Measurements from ENCODE around the gene TMSB4X.

The TMSB4X gene

DNA sequence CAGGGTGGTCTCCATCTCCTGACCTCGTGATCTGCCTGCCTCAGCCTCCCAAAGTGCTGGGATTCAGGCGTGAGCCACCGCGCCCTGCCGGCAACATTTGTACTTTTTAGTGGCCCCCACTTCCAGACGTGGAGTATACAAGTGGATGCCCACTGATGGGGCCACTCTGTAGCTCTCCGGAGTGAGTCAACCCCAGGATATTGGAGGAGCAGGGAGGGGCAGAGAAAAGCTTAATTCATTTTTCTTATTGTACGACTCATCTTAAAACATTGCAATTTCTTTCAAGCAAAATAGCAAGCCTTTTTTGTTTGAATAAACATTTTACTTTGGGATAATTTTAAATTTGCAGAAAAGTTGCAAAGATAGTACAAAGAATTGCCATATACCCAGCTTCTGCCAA is 34.9 kb downstream of the TMSB4X start:
- Histone ChIP-seq H3K36me3 (replicated peaks; ENCODE audit: low read depth, low read length) (no peaks in the 10 kb centered on the region), H3K9me3 (ENCODE audit: insufficient read depth, low read length) (no peaks in the 10 kb centered on the region), H3K4me1 (ENCODE audit: low read length) (peaks cover 65% of the 10 kb centered on the region), H3K4me3 (ENCODE audit: low read length) (no peak overlapping the region), H4K20me1 (ENCODE audit: insufficient read depth, low read length) (no peaks in the 10 kb centered on the region), H2AFZ (ENCODE audit: low read depth, low read length) (no peak overlapping the region), H3K27me3 (ENCODE audit: low read depth, low read length) (no peaks in the 10 kb centered on the region), H3K79me2 (ENCODE audit: low read length) (no peaks in the 10 kb centered on the region), H3K4me2 (ENCODE audit: low read length) (no peak overlapping the region), H3K9ac (ENCODE audit: low read length) (no peak overlapping the region), H3K27ac (ENCODE audit: low read length) (no peak overlapping the region)
- TF ChIP-seq CTCF (IDR thresholded peaks at IDR 0.05; ENCODE audit: low read depth, low read length) (no peak), EZH2phosphoT487 (IDR thresholded peaks at IDR 0.05; ENCODE audit: low read depth) (no peak)

GRCh38 chrX:13010546-13010945 is 35.6 kb downstream of the TMSB4X start:
- no peaks in the 10 kb centered on the region for H4K20me1 ChIP-seq (ENCODE audit: insufficient read depth, low read length)
- H3K36me3 ChIP-seq (replicated peaks; ENCODE audit: low read depth, low read length), result no peaks in the 10 kb centered on the region
- H3K9me3 ChIP-seq (ENCODE audit: insufficient read depth, low read length), result no peaks in the 10 kb centered on the region
- TF ChIP-seq CTCF (IDR thresholded peaks at IDR 0.05; ENCODE audit: low read depth, low read length) (no peak), EZH2phosphoT487 (IDR thresholded peaks at IDR 0.05; ENCODE audit: low read depth) (no peak)
- no peak overlapping the region for H2AFZ ChIP-seq (ENCODE audit: low read depth, low read length)
- no peak overlapping the region for H3K9ac ChIP-seq (ENCODE audit: low read length)
- no peaks in the 10 kb centered on the region for H3K79me2 ChIP-seq (ENCODE audit: low read length)
- H3K4me1 ChIP-seq (ENCODE audit: low read length), result peaks cover 64% of the 10 kb centered on the region
- no peak overlapping the region for H3K27ac ChIP-seq (ENCODE audit: low read length)
- H3K27me3 ChIP-seq (ENCODE audit: low read depth, low read length), result no peaks in the 10 kb centered on the region
- no peak overlapping the region for H3K4me2 ChIP-seq (ENCODE audit: low read length)
- H3K4me3 ChIP-seq (ENCODE audit: low read length), result no peak overlapping the region

GRCh38 chrX:13013363-13014110 is 38.6 kb downstream of the TMSB4X start:
- TF ChIP-seq EZH2phosphoT487 (IDR thresholded peaks at IDR 0.05; ENCODE audit: low read depth) (no peak), CTCF (IDR thresholded peaks at IDR 0.05; ENCODE audit: low read depth, low read length) (no peak)
- Histone ChIP-seq H3K27me3 (ENCODE audit: low read depth, low read length) (no peaks in the 10 kb centered on the region), H3K79me2 (ENCODE audit: low read length) (no peaks in the 10 kb centered on the region), H3K9me3 (ENCODE audit: insufficient read depth, low read length) (no peaks in the 10 kb centered on the region), H2AFZ (ENCODE audit: low read depth, low read length) (no peak overlapping the region), H3K4me2 (ENCODE audit: low read length) (peak overlapping the region; percentile 97), H3K4me3 (ENCODE audit: low read length) (peak overlapping the region; percentile 70), H3K36me3 (replicated peaks; ENCODE audit: low read depth, low read length) (no peaks in the 10 kb centered on the region), H3K27ac (ENCODE audit: low read length) (peak overlapping the region; percentile 96), H4K20me1 (ENCODE audit: insufficient read depth, low read length) (no peaks in the 10 kb centered on the region), H3K4me1 (ENCODE audit: low read length) (peaks cover 52% of the 10 kb centered on the region), H3K9ac (ENCODE audit: low read length) (peak overlapping the region; percentile 83)

- Histone ChIP-seq H3K9me3 (ENCODE audit: insufficient read depth, low read length) (no peaks in the 10 kb centered on the region), H3K79me2 (ENCODE audit: low read length) (no peaks in the 10 kb centered on the region), H3K4me2 (ENCODE audit: low read length) (peak overlapping the region; percentile 97), H3K4me3 (ENCODE audit: low read length) (peak overlapping the region; percentile 70), H4K20me1 (ENCODE audit: insufficient read depth, low read length) (no peaks in the 10 kb centered on the region), H3K9ac (ENCODE audit: low read length) (peak overlapping the region; percentile 83), H3K27ac (ENCODE audit: low read length) (peak overlapping the region; percentile 96), H3K27me3 (ENCODE audit: low read depth, low read length) (no peaks in the 10 kb centered on the region), H3K4me1 (ENCODE audit: low read length) (peaks cover 43% of the 10 kb centered on the region), H2AFZ (ENCODE audit: low read depth, low read length) (0 out of 2 replicates have a peak overlapping the region, but pooled peaks have one; percentile 15), H3K36me3 (replicated peaks; ENCODE audit: low read depth, low read length) (no peaks in the 10 kb centered on the region)
- TF ChIP-seq CTCF (IDR thresholded peaks at IDR 0.05; ENCODE audit: low read depth, low read length), result no peak
- TF ChIP-seq EZH2phosphoT487 (IDR thresholded peaks at IDR 0.05; ENCODE audit: low read depth), result no peak
Measured at GRCh38 chrX:13014111-13015096, 39.5 kb downstream of the TMSB4X start.
